ENCODE measurements around the gene CBFA2T2.
"Not testable (repeated sequence)": the region's sequence is repeated elsewhere in the genome, so short reads cannot be mapped to it uniquely, and the experiment has no call there.

Gene CBFA2T2

DNA sequence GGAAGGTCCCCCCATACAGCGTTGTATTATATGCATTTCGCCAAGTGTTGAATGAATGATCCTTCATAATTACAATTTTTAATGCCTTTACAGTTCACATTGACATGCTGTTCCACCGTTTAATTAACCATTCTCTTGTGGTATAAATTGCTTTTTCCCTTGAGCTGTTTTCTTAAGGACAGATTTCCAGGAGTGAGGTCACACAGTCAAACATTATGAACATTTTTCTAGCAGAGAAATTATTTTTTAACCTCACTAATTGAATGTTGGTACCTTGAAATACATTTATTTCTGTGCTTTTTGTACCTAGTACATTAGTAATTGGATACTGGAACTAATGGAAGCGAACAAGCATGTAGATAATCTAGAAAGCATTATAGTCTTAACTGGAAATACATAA lies 95.5 kb downstream of the CBFA2T2 start:
- DNase-seq (ENCODE audit: low spot score in 2 of 2), result no peak
- Mint-ChIP-seq H3K9me3 (no peaks in the 10 kb centered on the region), H3K4me3 (no peak overlapping the region), H3K36me3 (ENCODE audit: insufficient read depth) (peaks cover 2% of the 10 kb centered on the region), H3K27me3 (no peaks in the 10 kb centered on the region), H3K4me1 (peaks cover 14% of the 10 kb centered on the region), H3K27ac (ENCODE audit: low read depth) (no peak overlapping the region)
- no peak for ATAC-seq (replicated peaks; ENCODE audit: extremely low read depth, poor library complexity, severe bottlenecking)

GRCh38 chr20:33589059-33589458 lies 99.2 kb downstream of the CBFA2T2 start:
- no peaks in the 10 kb centered on the region for H3K27me3 Mint-ChIP-seq
- ATAC-seq (replicated peaks; ENCODE audit: extremely low read depth, poor library complexity, severe bottlenecking) (no peak), DNase-seq (ENCODE audit: low spot score in 2 of 2) (no peak)
- H3K9me3 Mint-ChIP-seq, result no peaks in the 10 kb centered on the region
- peaks cover 11% of the 10 kb centered on the region for H3K4me1 Mint-ChIP-seq
- no peak overlapping the region for H3K27ac Mint-ChIP-seq (ENCODE audit: low read depth)
- H3K4me3 Mint-ChIP-seq, result no peak overlapping the region
- H3K36me3 Mint-ChIP-seq (ENCODE audit: insufficient read depth), result no peaks in the 10 kb centered on the region

DNA sequence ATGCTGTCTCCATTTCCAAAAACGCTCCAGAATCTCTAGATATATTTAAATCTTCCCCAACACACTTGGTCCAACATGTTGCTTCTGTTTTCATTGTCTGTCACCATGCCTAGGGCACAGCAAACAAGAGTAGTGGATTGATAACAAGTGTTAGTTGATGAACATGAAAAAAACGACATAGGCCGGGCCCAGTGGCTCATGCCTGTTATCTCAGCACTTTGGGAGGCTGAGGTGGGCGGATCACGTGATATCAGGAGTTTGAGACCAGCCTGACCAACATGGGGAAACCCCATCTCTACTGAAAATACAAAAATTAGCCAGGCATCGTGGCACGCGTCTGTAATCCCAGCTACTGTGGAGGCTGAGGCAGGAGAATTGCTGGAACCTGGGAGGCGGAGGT lies 102.0 kb downstream of the CBFA2T2 start:
- DNase-seq (ENCODE audit: low spot score in 2 of 2); ATAC-seq (replicated peaks; ENCODE audit: extremely low read depth, poor library complexity, severe bottlenecking); H3K9me3 Mint-ChIP-seq; H3K36me3 Mint-ChIP-seq (ENCODE audit: insufficient read depth); H3K4me3 Mint-ChIP-seq; H3K27me3 Mint-ChIP-seq: not testable (repeated sequence)
- Mint-ChIP-seq H3K27ac (ENCODE audit: low read depth) (peak overlapping the region; percentile 35), H3K4me1 (peaks cover 11% of the 10 kb centered on the region)

DNA sequence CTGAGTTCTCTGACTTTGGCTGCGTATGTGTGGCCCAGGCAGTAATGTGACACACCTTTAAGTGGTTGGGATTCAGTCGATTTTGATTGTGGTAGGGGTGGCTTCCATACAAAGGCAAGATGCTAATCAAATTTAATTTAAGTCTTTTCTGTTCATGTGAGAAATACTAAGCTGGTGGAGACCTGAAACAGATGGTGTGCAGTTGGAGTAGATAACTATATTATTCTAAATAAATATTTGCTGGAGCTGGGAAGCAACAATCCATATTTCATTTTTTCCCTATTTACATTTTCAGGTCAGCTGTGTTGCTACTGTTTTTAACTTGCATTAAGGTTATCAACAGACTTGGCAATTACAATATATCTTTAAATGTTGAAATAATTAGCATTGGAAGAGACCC lies 104.8 kb downstream of the CBFA2T2 start:
- no peak overlapping the region for H3K27ac Mint-ChIP-seq (ENCODE audit: low read depth)
- H3K36me3 Mint-ChIP-seq (ENCODE audit: insufficient read depth), result peaks cover 8% of the 10 kb centered on the region
- H3K9me3 Mint-ChIP-seq, result no peaks in the 10 kb centered on the region
- H3K4me1 Mint-ChIP-seq, result peaks cover 11% of the 10 kb centered on the region
- ATAC-seq (replicated peaks; ENCODE audit: extremely low read depth, poor library complexity, severe bottlenecking) (no peak), DNase-seq (ENCODE audit: low spot score in 2 of 2) (no peak)
- no peaks in the 10 kb centered on the region for H3K27me3 Mint-ChIP-seq
- H3K4me3 Mint-ChIP-seq, result no peak overlapping the region

DNA sequence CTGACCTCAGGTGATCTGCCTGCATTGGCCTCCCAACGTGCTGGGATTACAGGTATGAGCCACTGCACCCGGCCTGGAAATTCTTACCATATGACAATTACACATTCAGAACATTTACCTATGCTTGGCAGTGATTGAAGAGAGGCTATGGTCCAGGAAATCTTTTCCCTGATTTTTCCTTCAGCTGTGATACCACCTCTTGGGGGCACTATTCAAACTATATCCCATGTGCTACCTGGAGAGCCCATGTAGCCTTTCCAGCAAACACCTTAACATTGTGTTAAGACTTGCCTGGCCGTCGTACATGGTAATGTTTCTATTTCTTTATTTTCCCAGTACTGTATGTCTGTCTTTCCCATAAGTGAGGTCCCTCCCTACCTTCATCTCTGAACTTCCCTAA lies 110.5 kb downstream of the CBFA2T2 start:
- DNase-seq (ENCODE audit: low spot score in 2 of 2), result no peak
- Mint-ChIP-seq H3K9me3 (no peaks in the 10 kb centered on the region), H3K27me3 (no peaks in the 10 kb centered on the region), H3K36me3 (ENCODE audit: insufficient read depth) (peaks cover 19% of the 10 kb centered on the region), H3K27ac (ENCODE audit: low read depth) (no peak overlapping the region), H3K4me3 (no peak overlapping the region), H3K4me1 (peaks cover 16% of the 10 kb centered on the region)
- no peak for ATAC-seq (replicated peaks; ENCODE audit: extremely low read depth, poor library complexity, severe bottlenecking)

DNA sequence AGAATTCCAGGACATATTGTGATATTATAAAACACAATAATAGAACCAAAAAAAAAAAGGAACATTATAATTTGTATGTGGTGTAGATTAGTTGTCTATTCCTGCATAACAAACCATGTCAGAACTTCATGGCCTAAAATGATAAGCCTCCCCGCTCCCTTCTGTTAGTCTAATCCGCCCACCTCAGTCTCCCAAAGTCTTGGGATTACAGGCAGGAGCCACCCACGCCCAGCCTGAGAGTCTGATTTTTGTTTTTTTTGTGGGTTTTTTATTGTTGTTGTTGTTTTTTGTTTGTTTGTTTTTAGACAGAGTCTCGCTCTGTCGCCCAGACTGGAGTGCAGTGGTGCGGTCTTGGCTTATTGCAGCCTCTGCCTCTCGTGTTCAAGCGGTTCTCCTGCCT lies 111.1 kb downstream of the CBFA2T2 start:
- Mint-ChIP-seq H3K27ac (ENCODE audit: low read depth) (no peak overlapping the region), H3K27me3 (no peaks in the 10 kb centered on the region), H3K36me3 (ENCODE audit: insufficient read depth) (peaks cover 19% of the 10 kb centered on the region), H3K9me3 (no peaks in the 10 kb centered on the region), H3K4me3 (no peak overlapping the region), H3K4me1 (peaks cover 16% of the 10 kb centered on the region)
- DNase-seq (ENCODE audit: low spot score in 2 of 2) (no peak), ATAC-seq (replicated peaks; ENCODE audit: extremely low read depth, poor library complexity, severe bottlenecking) (no peak)

GRCh38 chr20:33601861-33602260 lies 112.0 kb downstream of the CBFA2T2 start:
- no peaks in the 10 kb centered on the region for H3K9me3 Mint-ChIP-seq
- peaks cover 16% of the 10 kb centered on the region for H3K36me3 Mint-ChIP-seq (ENCODE audit: insufficient read depth)
- H3K27ac Mint-ChIP-seq (ENCODE audit: low read depth), result peak overlapping the region; percentile 23
- H3K27me3 Mint-ChIP-seq, result no peaks in the 10 kb centered on the region
- H3K4me3 Mint-ChIP-seq, result no peak overlapping the region
- ATAC-seq (replicated peaks; ENCODE audit: extremely low read depth, poor library complexity, severe bottlenecking) (no peak), DNase-seq (ENCODE audit: low spot score in 2 of 2) (no peak)
- peaks cover 16% of the 10 kb centered on the region for H3K4me1 Mint-ChIP-seq

GRCh38 chr20:33602826-33603590 lies 113.1 kb downstream of the CBFA2T2 start:
- Mint-ChIP-seq H3K4me3 (no peak overlapping the region), H3K27ac (ENCODE audit: low read depth) (peak overlapping the region; percentile 23), H3K36me3 (ENCODE audit: insufficient read depth) (peaks cover 14% of the 10 kb centered on the region), H3K4me1 (peaks cover 16% of the 10 kb centered on the region), H3K27me3 (no peaks in the 10 kb centered on the region), H3K9me3 (no peaks in the 10 kb centered on the region)
- DNase-seq (ENCODE audit: low spot score in 2 of 2), result no peak
- no peak for ATAC-seq (replicated peaks; ENCODE audit: extremely low read depth, poor library complexity, severe bottlenecking)

GRCh38 chr20:33604084-33604990 lies 114.4 kb downstream of the CBFA2T2 start:
- Mint-ChIP-seq H3K27me3 (no peaks in the 10 kb centered on the region), H3K36me3 (ENCODE audit: insufficient read depth) (peaks cover 16% of the 10 kb centered on the region), H3K9me3 (no peaks in the 10 kb centered on the region), H3K27ac (ENCODE audit: low read depth) (no peak overlapping the region), H3K4me3 (no peak overlapping the region), H3K4me1 (peaks cover 18% of the 10 kb centered on the region)
- ATAC-seq (replicated peaks; ENCODE audit: extremely low read depth, poor library complexity, severe bottlenecking), result no peak
- no peak for DNase-seq (ENCODE audit: low spot score in 2 of 2)

DNA sequence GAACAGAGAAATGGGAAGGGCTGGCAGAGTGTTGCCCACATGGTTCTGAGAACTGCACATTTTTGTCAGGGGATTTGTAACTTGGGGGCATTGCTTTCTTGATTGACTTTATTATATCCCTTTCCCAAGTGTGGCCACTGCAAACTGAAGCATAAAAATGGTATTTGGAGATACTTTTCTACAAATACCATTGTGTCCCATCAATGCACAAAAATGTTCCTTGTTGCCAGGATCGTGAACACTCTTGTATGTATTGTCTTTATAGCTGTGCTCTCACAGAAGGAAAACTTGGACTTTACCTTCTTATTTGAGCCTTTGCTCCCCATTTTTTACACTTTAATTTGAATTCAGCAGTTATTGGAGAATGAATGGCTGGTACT lies 115.1 kb downstream of the CBFA2T2 start:
- Mint-ChIP-seq H3K27ac (ENCODE audit: low read depth) (no peak overlapping the region), H3K4me1 (peaks cover 23% of the 10 kb centered on the region), H3K4me3 (no peak overlapping the region), H3K36me3 (ENCODE audit: insufficient read depth) (peaks cover 14% of the 10 kb centered on the region), H3K27me3 (no peaks in the 10 kb centered on the region), H3K9me3 (no peaks in the 10 kb centered on the region)
- ATAC-seq (replicated peaks; ENCODE audit: extremely low read depth, poor library complexity, severe bottlenecking) (no peak), DNase-seq (ENCODE audit: low spot score in 2 of 2) (no peak)

GRCh38 chr20:33606118-33606771 lies 116.3 kb downstream of the CBFA2T2 start:
- peaks cover 23% of the 10 kb centered on the region for H3K4me1 Mint-ChIP-seq
- H3K9me3 Mint-ChIP-seq, result no peaks in the 10 kb centered on the region
- DNase-seq (ENCODE audit: low spot score in 2 of 2), result no peak
- no peak for ATAC-seq (replicated peaks; ENCODE audit: extremely low read depth, poor library complexity, severe bottlenecking)
- no peaks in the 10 kb centered on the region for H3K27me3 Mint-ChIP-seq
- H3K4me3 Mint-ChIP-seq, result no peak overlapping the region
- H3K27ac Mint-ChIP-seq (ENCODE audit: low read depth), result no peak overlapping the region
- peaks cover 16% of the 10 kb centered on the region for H3K36me3 Mint-ChIP-seq (ENCODE audit: insufficient read depth)

- H3K36me3 Mint-ChIP-seq (ENCODE audit: insufficient read depth), result peaks cover 20% of the 10 kb centered on the region
- no peak overlapping the region for H3K4me3 Mint-ChIP-seq
- DNase-seq (ENCODE audit: low spot score in 2 of 2), result no peak
- no peak for ATAC-seq (replicated peaks; ENCODE audit: extremely low read depth, poor library complexity, severe bottlenecking)
- H3K9me3 Mint-ChIP-seq, result no peaks in the 10 kb centered on the region
- H3K4me1 Mint-ChIP-seq, result peaks cover 6% of the 10 kb centered on the region
- H3K27ac Mint-ChIP-seq (ENCODE audit: low read depth), result no peak overlapping the region
- no peaks in the 10 kb centered on the region for H3K27me3 Mint-ChIP-seq
Observed at GRCh38 chr20:33609504-33609903, 119.6 kb downstream of the CBFA2T2 start.

Measured in central memory CD8-positive, alpha-beta T cell (primary cell).